Measurements from ENCODE around the gene FOXO3.

The FOXO3 gene

GRCh38 chr6:108575905-108576494 lies 15.3 kb downstream of the FOXO3 start:
- DNase-seq (ENCODE audit: low spot score) = no peak

- DNase-seq (ENCODE audit: low spot score) = no peak
Observed at GRCh38 chr6:108576709-108577108, 16.0 kb downstream of the FOXO3 start.

GRCh38 chr6:108578166-108578565 lies 17.4 kb downstream of the FOXO3 start:
- no peak for DNase-seq (ENCODE audit: low spot score)

- peak; percentile 71 for DNase-seq (ENCODE audit: low spot score)
Observed at GRCh38 chr6:108578595-108579327, 18.0 kb downstream of the FOXO3 start.

GRCh38 chr6:108579328-108579721 lies 18.6 kb downstream of the FOXO3 start:
- no peak for DNase-seq (ENCODE audit: low spot score)

- DNase-seq (ENCODE audit: low spot score) = no peak
Observed at GRCh38 chr6:108580646-108581045, 19.9 kb downstream of the FOXO3 start.

GRCh38 chr6:108581237-108581931 lies 20.7 kb downstream of the FOXO3 start:
- DNase-seq (ENCODE audit: low spot score) = peak; percentile 62

- no peak for DNase-seq (ENCODE audit: low spot score)
Observed at GRCh38 chr6:108581932-108582475, 21.3 kb downstream of the FOXO3 start.

- DNase-seq (ENCODE audit: low spot score) = no peak
Observed at GRCh38 chr6:108582618-108583017, 21.9 kb downstream of the FOXO3 start.

GRCh38 chr6:108584323-108584722 lies 23.6 kb downstream of the FOXO3 start:
- DNase-seq (ENCODE audit: low spot score) = no peak

- DNase-seq (ENCODE audit: low spot score) = no peak
Observed at GRCh38 chr6:108585359-108585758, 24.6 kb downstream of the FOXO3 start.

GRCh38 chr6:108585921-108586536 lies 25.3 kb downstream of the FOXO3 start:
- no peak for DNase-seq (ENCODE audit: low spot score)

GRCh38 chr6:108587258-108588059 lies 26.7 kb downstream of the FOXO3 start:
- peak; percentile 76 for DNase-seq (ENCODE audit: low spot score)

GRCh38 chr6:108588586-108588985 lies 27.9 kb downstream of the FOXO3 start:
- DNase-seq (ENCODE audit: low spot score) = peak; percentile 53

- DNase-seq (ENCODE audit: low spot score) = no peak
Observed at GRCh38 chr6:108589244-108589791, 28.6 kb downstream of the FOXO3 start.

GRCh38 chr6:108591040-108591816 lies 30.5 kb downstream of the FOXO3 start:
- DNase-seq (ENCODE audit: low spot score) = no peak

GRCh38 chr6:108592371-108593337 lies 31.9 kb downstream of the FOXO3 start:
- no peak for DNase-seq (ENCODE audit: low spot score)

- DNase-seq (ENCODE audit: low spot score) = no peak
Observed at GRCh38 chr6:108594151-108594550, 33.4 kb downstream of the FOXO3 start.

GRCh38 chr6:108594640-108595039 lies 33.9 kb downstream of the FOXO3 start:
- DNase-seq (ENCODE audit: low spot score) = no peak

Data from hepatic stellate cell (primary cell).